Fibroblast of pulmonary artery (primary cell): ENCODE results near the gene ZSCAN30.
"Not testable (repeated sequence)": the region's sequence is repeated elsewhere in the genome, so short reads cannot be mapped to it uniquely, and the experiment has no call there.

Source experiments
- DNase-seq: peaks from one replicate; pipeline ENCODE4 v3.0.0-alpha.2; 2010; ENCODE audit warnings: low read depth
- H3K4me3 ChIP-seq: replicated peaks from 2 replicates; pipeline ENCODE4 v1.5.1; 2011; ENCODE audit warnings: low read depth, mild to moderate bottlenecking, control low read depth, low read length, moderate library complexity
- TF ChIP-seq, protein P1 (sequence below): IDR thresholded peaks from 2 replicates; pipeline ENCODE4 v1.5.1; 2011; ENCODE audit warnings: mild to moderate bottlenecking, control low read depth, low read length, inconsistent platforms; ENCODE audit errors: missing control alignments

The ZSCAN30 gene

DNA sequence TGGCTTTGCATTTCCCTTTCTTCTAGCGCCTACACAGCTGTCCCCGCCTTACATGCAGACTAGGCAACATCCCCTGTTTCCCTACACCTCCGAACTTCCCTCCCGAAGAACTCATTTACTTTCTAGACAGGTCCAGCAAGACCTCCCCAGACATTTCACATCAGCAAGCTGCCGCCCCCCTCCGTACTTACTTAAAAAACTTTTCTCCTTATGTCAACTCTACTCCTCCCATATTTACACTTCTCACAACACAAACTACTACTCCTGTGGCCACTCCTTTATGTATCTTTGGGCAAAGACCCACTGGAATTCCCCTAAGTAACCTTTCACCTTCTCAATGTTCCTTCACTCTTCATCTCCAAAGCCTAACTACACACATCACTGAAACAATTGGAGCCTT lies 69.6 kb downstream of the ZSCAN30 start:
- TF ChIP-seq, protein P1, sequence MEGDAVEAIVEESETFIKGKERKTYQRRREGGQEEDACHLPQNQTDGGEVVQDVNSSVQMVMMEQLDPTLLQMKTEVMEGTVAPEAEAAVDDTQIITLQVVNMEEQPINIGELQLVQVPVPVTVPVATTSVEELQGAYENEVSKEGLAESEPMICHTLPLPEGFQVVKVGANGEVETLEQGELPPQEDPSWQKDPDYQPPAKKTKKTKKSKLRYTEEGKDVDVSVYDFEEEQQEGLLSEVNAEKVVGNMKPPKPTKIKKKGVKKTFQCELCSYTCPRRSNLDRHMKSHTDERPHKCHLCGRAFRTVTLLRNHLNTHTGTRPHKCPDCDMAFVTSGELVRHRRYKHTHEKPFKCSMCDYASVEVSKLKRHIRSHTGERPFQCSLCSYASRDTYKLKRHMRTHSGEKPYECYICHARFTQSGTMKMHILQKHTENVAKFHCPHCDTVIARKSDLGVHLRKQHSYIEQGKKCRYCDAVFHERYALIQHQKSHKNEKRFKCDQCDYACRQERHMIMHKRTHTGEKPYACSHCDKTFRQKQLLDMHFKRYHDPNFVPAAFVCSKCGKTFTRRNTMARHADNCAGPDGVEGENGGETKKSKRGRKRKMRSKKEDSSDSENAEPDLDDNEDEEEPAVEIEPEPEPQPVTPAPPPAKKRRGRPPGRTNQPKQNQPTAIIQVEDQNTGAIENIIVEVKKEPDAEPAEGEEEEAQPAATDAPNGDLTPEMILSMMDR: no peak

GRCh38 chr18:35219331-35219730 lies 70.7 kb downstream of the ZSCAN30 start:
- not testable (repeated sequence) for DNase-seq, H3K4me3 ChIP-seq

More for the DNA sequence above, 69.6 kb downstream of the ZSCAN30 start:
- no peak overlapping the region for H3K4me3 ChIP-seq
- no peak for DNase-seq

GRCh38 chr18:35216611-35217010 lies 73.4 kb downstream of the ZSCAN30 start:
- not testable (repeated sequence) for H3K4me3 ChIP-seq, DNase-seq

DNA sequence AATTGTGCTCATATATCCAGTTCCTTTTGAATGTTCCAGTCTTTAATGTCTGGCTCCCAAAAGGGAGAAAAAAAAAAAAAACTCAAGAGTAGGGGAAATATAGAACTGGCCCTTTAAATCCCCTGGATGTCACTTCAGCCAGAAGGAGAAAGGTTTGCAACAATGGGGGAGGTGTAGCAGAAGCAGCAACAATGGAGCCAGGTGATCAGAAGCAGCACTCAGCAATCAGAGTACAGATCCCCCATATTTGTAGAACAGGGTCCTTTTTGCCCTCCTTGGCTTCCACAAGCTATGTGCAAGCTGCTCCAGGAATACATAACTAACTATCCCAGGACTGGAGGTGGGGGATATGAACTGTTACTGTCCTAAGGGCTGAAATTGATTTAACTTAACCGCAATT lies 75.0 kb downstream of the ZSCAN30 start:
- DNase-seq: no peak
- TF ChIP-seq, protein P1: no peak
- no peak overlapping the region for H3K4me3 ChIP-seq

- not testable (repeated sequence) for H3K4me3 ChIP-seq, DNase-seq
These were observed 84.1 kb downstream of the ZSCAN30 start for GRCh38 chr18:35205746-35206458.

- H3K4me3 ChIP-seq: no peak overlapping the region
- no peak for DNase-seq
- TF ChIP-seq, protein P1: no peak
These were observed 84.8 kb downstream of the ZSCAN30 start for GRCh38 chr18:35205199-35205712.

GRCh38 chr18:35203067-35203466 lies 87.0 kb downstream of the ZSCAN30 start:
- no peak overlapping the region for H3K4me3 ChIP-seq
- TF ChIP-seq, protein P1: no peak
- DNase-seq: peak; percentile 40

DNA sequence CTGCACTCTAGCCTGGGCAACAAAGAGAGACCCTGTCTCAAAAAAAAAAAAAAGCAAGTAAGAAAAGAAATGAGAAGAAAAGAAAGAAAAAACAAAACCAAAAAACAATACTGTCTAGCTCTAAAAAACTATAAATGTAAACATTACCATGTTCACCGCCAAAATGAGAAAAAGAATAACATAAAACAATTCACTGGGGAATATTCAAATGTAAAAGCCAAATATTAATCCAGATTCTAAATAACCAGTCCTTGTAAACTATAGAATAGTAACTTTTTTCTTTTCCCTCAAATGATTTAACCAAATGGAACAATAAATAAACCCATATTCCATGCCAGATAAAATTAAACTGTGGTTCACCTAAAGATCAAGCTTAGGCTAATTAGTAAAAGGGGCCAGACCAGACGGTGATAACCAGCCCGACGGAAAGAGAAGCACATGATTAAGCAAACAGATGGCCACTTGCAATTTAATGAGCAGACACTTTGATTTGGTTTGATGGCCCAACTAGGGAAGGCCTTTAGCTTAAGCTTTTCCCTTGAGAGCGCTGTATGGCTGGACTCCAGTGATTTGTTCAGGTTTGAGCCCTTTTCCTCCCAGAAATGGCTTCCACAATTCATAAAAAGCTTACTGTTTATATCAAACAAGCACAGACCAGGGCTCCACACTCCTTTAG lies 88.6 kb downstream of the ZSCAN30 start:
- TF ChIP-seq, protein P1: no peak
- DNase-seq: no peak
- H3K4me3 ChIP-seq: no peak overlapping the region
